Lung (tissue), 12 donors: ENCODE results near the gene FLNB. TPM values are rescaled to one million over a fixed set of nuclear protein-coding genes. Genes with fewer than 3 reads are reported as not detected.

ENCODE experiments used
- ATAC-seq: fragments of 200-7000 bp; cut with Tn5 transposase; one replicate; pipeline ENCODE4 v1.9.1; 2020; ENCODE audit warnings: moderate number of reproducible peaks; ENCODE audit not compliant: insufficient read depth, low FRiP score
- DNase-seq, 3 donors: peaks; one replicate each; pipeline ENCODE4 v3.0.0-alpha.2; 2013 to 2017
- H3K27ac ChIP-seq, 2 donors: one replicate each; pipeline ENCODE4 v1.5.1; 2013; ENCODE audit warnings: mild to moderate bottlenecking in 2 of 2, moderate library complexity in 2 of 2, control low read depth in 1 of 2, inconsistent platforms in 1 of 2, low read depth in 1 of 2, low read length in 1 of 2
- H3K27me3 ChIP-seq, 3 donors: one replicate each; pipeline ENCODE4 v1.5.1; 2013; ENCODE audit warnings: low read length in 2 of 3; ENCODE audit not compliant: control insufficient read depth in 3 of 3, insufficient read depth in 3 of 3
- H3K36me3 ChIP-seq, 4 donors: one replicate each; pipeline ENCODE4 v1.5.1; 2013; ENCODE audit warnings: low read length in 4 of 4, mild to moderate bottlenecking in 1 of 4, moderate library complexity in 1 of 4; ENCODE audit not compliant: control insufficient read depth in 4 of 4, insufficient read depth in 4 of 4
- H3K4me1 ChIP-seq, 5 donors: one replicate each; pipeline ENCODE4 v1.5.1; 2013; ENCODE audit warnings: low read length in 5 of 5, mild to moderate bottlenecking in 2 of 5, moderate library complexity in 1 of 5; ENCODE audit not compliant: control insufficient read depth in 5 of 5, insufficient read depth in 5 of 5
- H3K4me3 ChIP-seq: one replicate; pipeline ENCODE4 v1.5.1; 2013; ENCODE audit warnings: mild to moderate bottlenecking, control low read depth, moderate library complexity
- H3K9ac ChIP-seq, 2 donors: one replicate each; pipeline ENCODE4 v1.5.1; 2013; ENCODE audit warnings: low read length in 2 of 2, control low read depth in 1 of 2; ENCODE audit not compliant: insufficient read depth in 1 of 2
- H3K9me3 ChIP-seq, 4 donors: one replicate each; pipeline ENCODE4 v1.5.1; 2013; ENCODE audit warnings: low read length in 3 of 4, mild to moderate bottlenecking in 1 of 4, moderate library complexity in 1 of 4; ENCODE audit not compliant: control insufficient read depth in 4 of 4, insufficient read depth in 3 of 4
- CTCF ChIP-seq: IDR thresholded peaks from 2 replicates; pipeline ENCODE4 v1.5.1; 2012; ENCODE audit warnings: mild to moderate bottlenecking; ENCODE audit errors: control extremely low read depth, extremely low read depth
- WGBS, 2 donors: extraction: QIAGEN DNeasy Blood & Tissue Kit; methylation state at CpG; one replicate each; pipeline ENCODE4 v1.1.7; 2013; 5-methylcytosine and 5-hydroxymethylcytosine counted together
- polyA plus RNA-seq, 2 donors: library from polyadenylated mRNA; stranded (reverse); fragments of 200-250 nt; gene quantifications; one replicate each; pipeline ENCODE4 v1.2.1, GENCODE V29; 2013
- total RNA-seq, 2 donors: library from RNA; depleted of rRNA in 1 of 2; stranded (reverse); fragments of >200 nt in 1 of 2; gene quantifications; one replicate each; pipeline ENCODE4 v1.2.1, GENCODE V29; 2014 to 2021
- donor health status: control.
- donor health status: control.
- donor health status: Bipolar disorder and iron deficiency.
- donor health status: healthy.
- donor health status: DM: yes; HTN: yes; CAD: no.

The FLNB gene
- total and polyA plus RNA-seq, 4 donors = 32.4 to 122 (median 93.7) TPM

GRCh38 chr3:58161435-58162398 is 153.5 kb downstream of the FLNB start:
- Histone ChIP-seq H3K27me3 (no peaks in the 10 kb centered on the region), H3K36me3 (peaks cover 0 to 35% (median 4%) of the 10 kb centered on the region in 4 donors), H3K4me3 (no peak overlapping the region), H3K9ac (no peak overlapping the region), H3K4me1 (peaks cover 4 to 75% (median 34%) of the 10 kb centered on the region in 5 donors), H3K9me3 (peaks cover 0 to 6% (median 0%) of the 10 kb centered on the region in 4 donors), H3K27ac (peak overlapping the region; percentile 3 to 10)
- TF ChIP-seq CTCF = no peak
- WGBS, 2 donors = 75% methylated on average over 11 of the region's 11 CpGs
- DNase-seq (peak; percentile 64 to 72 (median 71)), ATAC-seq (no peak)

- TF ChIP-seq CTCF = no peak
- no peaks in the 10 kb centered on the region for H3K27me3 ChIP-seq
- peak; percentile 27 for ATAC-seq
- no peak overlapping the region for H3K4me3 ChIP-seq
- peak; percentile 95 to 99 (median 99) for DNase-seq
- H3K36me3 ChIP-seq = peaks cover 0 to 27% (median under 1%) of the 10 kb centered on the region in 4 donors
- H3K4me1 ChIP-seq = peaks cover 4 to 73% (median 36%) of the 10 kb centered on the region in 5 donors
- H3K9ac ChIP-seq = no peak overlapping the region
- H3K9me3 ChIP-seq = peaks cover 0 to 6% (median 0%) of the 10 kb centered on the region in 4 donors
- 79 to 86% methylated on average over 14 of the region's 14 CpGs for WGBS, 2 donors
- peak overlapping the region in 1 of 2 donors; percentile 81 for H3K27ac ChIP-seq
These were observed 155.0 kb downstream of the FLNB start for GRCh38 chr3:58163234-58163633.

GRCh38 chr3:58164199-58164879 is 156.1 kb downstream of the FLNB start:
- H3K27me3 ChIP-seq = no peaks in the 10 kb centered on the region
- H3K4me3 ChIP-seq = no peak overlapping the region
- ATAC-seq (no peak), DNase-seq (peak; percentile 84 to 86 (median 85))
- peaks cover 4 to 63% (median 34%) of the 10 kb centered on the region in 5 donors for H3K4me1 ChIP-seq
- 57 to 76% methylated on average over 12 of the region's 12 CpGs for WGBS, 2 donors
- peaks cover 0 to 6% (median 0%) of the 10 kb centered on the region in 4 donors for H3K9me3 ChIP-seq
- H3K27ac ChIP-seq = peak overlapping the region; percentile 4 to 82
- no peak for TF ChIP-seq CTCF
- H3K9ac ChIP-seq = peak overlapping the region in 1 of 2 donors; percentile 34
- H3K36me3 ChIP-seq = peaks cover 0 to 26% (median 2%) of the 10 kb centered on the region in 4 donors
